IPS DF 19.7 (cell line): ENCODE results near the gene MED12L.

ENCODE experiments used
- DNase-seq: peaks from one replicate; pipeline ENCODE4 v3.0.0-alpha.2; 2013; ENCODE audit warnings: low read depth, low spot score

MED12L gene

DNA sequence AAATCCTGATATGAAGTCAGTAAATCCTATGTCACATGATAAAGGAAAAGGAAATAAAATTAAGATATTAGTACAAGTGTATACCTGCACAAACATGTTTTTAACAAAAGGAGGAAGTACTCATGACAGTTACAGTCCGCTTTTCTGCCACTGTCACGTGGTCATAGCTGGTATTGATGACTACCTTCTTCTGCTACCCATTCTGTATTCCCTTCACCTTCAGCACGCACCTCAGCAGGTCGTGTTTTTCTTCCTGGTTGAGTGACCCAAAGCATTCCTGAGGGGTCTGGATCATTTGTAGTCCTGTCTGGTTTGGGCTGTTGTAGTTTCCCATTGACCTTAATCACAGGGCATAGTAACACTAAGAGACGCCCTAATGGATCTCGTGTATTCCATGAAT, 334.3 kb downstream of the MED12L start:
- DNase-seq = no peak

DNA sequence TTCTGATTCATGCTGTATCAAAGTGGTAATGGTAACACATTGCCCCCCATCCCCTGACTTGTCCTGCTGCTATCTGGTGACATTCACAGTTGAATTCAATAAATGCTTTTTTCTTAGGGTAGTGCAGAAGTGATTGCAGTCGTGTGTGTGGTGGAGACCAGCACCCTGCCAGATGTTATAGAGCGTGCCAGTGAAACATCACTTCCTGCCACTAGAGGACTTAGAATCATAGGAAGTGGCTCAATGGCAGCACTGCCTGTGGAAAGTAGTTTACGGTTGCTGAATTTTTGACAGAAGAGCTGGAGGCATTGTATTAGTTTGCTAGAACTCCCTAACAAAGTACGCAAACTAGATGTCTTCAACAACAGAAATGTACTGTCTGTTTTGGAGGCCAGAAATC, 336.5 kb downstream of the MED12L start:
- no peak for DNase-seq

DNA sequence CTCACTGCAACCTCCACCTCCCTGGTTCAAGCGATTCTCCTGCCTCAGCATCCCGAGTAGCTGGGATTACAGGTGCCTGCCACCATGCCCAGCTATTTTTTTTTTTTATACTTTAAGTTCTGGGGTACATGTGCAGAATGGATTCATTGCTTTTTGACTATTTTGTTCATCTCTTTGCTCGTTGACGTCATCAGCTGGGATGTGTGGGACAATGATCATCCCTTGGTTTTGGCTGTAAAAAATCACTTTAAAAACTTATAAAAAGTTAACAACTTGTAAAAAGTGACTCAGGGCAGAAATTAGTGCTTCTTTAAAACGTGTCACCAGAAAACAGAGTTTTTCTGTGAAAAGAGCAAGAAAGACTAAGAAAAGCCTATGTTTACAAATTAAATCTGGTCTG, 337.6 kb downstream of the MED12L start:
- DNase-seq = no peak

DNA sequence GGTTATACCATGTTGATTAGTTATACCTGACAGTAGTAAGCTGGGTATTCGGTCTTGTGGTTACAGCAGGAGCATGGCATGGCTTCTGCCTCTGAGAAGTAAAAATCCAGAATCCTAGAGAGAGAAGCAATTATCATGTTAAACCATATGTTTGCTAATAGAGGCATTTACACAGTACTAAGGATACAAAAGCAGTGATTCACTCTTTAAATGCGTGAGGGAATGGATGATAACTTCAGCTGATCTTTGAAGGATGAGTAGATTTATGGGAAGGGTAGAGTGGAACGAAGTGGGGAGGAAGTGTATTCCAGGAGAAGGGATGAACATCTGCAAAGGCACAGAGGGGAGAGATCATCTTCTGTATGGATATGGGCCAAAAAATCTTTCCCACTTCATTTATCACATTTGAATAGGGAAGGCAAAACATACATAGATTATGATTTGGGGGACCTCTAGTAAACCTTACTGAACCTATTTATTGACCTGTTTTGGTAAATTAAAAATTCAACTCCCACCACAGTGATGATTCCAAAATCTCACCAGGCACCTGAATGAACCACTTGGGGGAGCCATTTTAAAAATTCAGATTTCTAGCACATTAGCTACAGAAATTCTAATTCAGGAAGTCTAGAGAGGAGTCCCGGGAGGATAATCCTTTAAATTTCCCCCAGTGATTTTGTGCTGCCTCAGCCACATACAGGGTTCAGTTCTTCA, 340.3 kb downstream of the MED12L start:
- DNase-seq = no peak

DNA sequence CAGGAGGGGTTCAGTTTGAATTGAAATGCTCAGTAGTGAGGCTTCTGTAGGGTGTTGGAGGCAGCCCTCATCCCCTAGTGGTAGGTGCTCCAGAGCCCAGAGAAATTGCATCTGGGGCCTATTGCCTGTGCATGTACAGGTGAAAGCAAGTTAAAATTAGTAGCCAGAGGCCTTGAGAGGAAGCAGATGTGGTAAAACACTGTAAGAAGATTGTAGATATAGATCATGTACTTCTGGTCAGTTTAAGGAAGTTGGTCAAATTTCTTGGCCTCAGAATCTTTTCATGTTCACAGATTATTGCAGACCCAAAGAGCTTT, 340.8 kb downstream of the MED12L start:
- DNase-seq = no peak

DNA sequence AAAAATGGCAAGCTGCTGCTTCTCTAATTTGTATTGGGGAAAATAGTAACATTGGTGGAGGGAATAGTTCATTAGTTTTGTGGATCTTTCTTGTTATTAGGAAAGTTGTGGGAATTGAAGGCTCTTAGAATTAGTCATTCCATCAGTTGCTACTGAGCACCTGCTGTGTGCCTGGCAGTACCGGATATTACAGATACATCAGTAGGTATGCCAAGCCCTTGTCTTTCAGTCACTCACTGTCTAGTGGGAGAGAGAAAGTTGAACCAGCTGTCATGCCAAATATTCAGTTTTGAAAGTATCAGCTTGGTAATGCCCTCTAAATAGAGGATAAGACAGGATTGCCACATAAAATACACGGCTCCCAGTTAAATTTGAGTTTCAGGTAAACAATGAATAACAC, 342.9 kb downstream of the MED12L start:
- DNase-seq = no peak

DNA sequence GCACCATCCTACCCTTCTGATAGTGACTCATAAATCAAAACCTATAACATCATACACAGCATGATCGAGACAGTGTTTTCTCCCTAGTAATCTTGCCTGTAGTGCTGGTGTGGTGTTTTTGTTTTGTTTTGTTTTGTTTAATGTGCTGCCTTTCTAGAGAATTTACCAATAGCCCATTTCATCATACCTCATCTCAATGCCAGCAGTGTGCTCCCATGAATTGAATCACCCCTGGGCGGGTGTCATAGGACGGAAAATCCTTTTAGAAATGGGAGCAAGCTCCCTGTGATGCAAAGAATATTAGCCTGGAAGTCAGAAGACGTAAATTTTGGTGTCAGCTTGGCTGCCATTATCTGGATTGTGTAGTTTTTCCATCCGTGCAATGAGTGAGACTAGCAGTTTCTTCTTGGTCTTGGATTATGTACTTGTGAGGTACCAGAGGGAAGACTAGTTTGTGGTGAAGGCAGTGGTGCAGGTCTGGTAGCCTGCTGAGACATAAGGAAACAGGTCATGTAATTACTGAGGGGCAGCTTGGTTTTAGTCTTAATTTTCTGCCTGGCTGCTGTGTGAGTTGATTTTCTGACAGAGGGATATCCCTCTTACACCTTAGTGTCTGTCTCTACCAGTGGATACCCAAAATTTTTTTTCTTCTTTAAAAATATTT, 345.5 kb downstream of the MED12L start:
- no peak for DNase-seq

DNA sequence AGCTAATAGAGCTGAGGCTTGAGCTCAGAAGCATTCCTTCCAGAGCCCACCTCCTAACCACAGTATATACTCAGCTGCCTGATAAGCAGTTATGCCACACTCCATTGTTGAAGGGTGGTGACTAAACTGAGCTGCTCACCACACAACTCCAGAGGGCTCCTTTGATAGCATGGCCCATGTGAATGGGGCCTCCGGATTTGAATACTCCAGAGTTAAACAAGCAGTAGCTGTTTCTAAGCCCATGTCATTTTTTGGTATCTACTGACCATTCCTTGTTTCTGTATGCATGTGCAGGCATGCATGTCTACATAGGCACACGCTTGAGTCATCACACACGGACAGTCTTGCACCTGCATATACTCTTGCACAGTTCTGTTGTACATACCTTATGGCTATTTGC, 346.5 kb downstream of the MED12L start:
- no peak for DNase-seq

DNA sequence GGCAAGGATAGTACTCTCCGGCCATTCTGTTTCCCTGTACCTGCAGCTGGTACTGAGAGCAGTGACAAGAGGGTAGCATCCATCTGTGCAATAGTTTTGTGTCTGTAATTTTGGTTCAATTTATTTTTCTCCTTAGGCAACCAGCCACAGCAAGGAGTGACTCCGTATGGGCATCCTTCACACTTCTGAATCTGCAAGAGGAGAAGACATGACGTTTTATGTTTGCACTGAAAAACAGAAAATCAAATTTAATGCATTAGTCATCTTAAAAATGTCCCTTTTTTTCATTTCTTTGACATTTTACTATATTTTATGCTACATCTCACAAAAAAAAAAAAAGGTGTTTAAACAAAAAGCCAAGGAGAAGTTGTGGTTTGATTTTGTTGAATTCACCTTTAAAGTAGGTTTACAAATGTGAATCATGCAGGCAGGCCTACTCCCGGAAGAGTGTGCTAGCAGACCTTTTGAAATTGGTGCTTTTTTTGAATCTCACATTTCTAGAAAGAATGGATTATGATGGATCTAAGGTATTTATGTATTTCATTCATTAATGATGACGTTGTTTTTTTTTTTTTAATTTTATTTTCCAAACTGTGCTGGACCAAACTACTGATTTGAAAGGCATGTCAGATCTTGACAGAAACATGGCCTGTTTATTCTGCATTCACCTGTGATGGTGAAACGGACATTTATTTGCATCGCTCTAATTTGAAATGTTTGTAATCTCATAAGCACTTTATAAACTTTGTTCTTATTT, 347.3 kb downstream of the MED12L start:
- DNase-seq = no peak

DNA sequence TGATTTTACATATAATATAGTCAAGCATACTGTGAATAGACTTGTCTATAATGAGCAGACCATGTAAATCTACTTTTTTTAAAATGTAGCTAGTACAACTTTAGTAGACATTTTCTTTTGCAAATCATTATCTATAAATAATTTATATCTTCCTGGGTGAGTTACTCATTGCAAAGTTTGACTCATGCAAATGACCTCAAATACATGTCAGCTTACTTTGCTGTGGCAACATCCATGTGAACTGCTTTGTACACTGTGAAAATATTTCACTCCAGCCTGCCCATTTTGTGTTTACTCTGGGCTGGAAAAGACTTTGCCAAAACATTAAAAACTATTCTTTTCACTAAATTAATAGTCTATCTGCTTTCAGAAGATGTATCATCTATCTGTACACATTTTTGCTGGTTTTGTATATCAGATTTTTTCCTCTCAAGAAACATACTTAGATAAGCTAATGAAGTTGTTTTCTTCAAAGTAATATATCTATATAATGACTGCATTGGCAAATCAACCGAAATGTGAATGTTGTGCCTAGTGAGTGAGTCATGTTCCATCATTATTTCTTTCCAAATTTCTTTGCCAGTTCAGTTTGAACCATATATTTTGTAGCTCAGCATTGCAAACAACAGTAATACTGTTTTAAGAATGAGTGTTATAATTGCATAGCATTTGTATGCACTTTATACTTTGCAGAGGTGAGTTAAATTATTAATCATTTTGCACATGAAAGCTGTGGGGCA, 348.9 kb downstream of the MED12L start:
- DNase-seq = no peak

DNA sequence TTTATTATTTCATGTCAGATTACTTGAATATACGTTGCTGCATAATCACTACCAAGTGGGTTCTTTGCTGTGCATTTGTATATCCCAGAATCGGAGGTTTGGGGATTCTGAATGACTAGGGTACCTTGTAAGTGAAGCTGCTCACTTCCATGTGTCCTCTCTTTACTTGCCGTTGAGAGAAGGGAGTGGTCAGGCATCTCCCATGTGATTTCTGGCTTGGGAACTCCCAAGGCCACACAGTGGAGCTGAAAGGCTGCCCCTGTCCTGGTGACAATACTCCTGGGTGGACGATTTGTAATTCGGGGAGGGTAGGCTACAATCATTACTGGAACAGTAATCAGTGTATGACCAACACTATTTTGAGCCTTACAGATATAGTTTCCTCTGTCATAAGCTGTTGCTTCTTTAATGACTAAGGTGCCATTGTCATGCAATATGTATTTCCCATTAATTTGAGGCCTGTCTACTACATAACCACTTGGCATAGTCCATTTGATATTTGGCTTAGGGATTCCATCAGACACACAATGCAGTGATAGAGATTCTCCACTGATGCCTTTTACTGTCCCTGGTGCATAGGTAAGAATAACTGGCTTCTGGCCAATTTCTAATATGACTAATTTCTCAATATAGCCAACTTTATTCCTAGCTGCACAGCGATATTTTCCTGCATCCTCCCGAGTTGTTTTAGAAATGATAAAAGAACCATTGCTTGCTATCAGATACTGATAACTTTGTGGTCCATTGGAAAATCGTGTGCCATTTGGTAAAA, 351.4 kb downstream of the MED12L start:
- no peak for DNase-seq

DNA sequence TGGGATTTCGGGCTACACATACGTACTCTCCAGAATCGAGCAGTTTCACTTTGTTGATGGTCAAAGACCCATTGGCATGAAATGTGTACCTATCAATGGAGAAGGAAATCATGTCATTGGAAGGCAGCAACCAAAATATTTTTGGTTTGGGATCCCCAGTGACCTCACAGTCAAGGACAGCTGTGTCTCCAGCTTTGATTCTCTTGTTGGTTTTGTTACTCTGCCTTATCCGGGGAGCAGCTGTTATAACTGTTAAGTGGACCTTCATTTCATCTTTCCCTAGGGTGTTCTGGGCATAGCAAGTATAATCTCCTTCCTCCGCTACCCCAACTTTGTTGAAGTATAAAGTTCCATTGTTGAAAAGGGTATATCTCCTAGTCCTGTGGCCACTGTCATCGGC, 352.4 kb downstream of the MED12L start:
- DNase-seq = no peak

DNA sequence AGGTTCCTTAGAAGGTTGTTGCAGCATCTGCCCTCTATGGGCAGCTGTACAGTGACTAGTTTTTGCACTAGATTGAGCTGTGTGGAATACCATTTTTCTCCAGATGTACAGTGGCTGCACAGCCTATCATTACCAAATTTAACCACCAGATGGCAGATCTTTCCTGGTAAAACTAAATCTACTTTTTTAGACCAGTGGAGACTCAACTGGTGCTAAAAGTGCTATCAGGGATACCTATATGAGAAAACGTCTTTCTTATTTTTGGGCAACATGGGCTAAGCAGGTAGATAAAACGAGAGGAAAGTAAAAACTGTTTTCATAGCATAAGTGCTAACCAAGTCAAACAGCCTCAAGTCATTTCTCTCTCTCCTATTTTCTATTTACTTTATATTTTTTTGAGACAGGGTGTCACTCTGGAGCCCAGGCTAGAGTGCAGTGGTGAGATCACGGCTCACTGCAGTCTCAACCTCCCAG, 354.2 kb downstream of the MED12L start:
- no peak for DNase-seq

DNA sequence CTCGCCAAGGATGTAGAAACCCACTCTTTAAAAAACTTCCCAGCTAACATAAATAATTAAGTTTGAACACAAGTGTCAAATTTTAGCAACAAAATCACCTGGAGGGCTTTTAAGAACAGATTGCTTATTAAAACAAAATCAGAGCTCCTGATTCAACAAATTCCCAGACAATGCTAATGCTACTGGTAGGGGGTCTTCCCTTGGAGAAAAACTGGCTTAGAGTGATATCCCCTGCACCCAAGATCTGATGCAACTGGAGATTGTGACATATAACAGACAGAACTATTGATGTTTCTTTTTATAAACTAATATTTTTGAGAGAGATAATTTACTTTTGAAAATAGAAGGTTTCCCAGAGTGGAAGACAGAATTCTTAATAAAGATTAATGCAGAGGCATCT, 355.5 kb downstream of the MED12L start:
- no peak for DNase-seq

DNA sequence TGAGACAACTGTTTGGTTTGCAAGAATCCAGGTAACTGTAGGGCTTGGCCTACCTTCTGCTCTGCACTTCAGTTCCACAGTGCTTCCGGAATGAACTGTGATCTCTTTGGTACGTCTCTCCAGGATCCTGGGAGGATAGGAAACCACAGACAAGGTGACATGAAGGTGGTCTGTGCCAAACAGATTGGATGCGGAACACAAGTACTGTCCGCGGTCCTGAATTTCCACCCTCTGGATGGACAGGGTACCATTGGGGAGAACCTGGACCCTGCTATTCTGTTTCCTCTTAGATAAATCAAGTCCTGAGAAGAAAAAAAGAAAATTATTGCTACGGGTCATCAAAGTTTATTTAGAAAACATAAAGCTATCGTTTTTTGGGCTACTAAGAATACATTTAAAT, 358.1 kb downstream of the MED12L start:
- DNase-seq = no peak

DNA sequence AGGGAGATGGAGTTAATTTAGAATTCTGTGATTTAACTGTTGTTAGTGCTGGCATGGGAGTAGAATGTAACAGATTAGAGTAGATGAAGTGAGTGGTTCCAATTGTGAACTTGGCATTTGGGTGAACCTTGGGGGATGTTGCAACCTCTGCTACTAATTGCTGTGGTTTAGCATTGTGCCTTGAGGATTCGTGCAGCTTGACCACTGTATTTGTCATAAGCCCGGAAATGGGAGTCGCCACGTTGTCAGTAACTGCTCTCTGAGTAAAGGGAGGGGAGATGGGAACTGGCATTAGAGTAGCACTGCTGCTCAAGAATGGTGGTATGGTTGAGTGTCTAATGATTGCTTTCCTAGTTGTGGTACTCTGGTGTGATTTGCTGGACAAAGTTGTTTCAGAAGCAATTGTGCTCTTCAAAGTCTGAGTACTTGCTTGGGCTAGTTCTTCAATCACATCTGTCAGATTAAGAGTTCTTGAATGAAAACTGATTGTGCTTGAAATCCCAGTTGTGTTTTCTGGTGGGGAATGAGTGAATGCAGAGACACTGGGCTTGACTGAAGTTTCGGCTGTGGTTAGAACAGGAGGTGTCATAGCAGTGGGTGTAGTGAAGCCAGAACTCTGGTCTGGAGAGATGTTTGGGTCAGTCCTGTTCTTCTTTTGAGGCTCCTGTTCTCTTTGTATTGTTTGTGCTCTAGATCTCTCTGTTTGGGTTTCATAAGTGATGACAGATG, 360.0 kb downstream of the MED12L start:
- DNase-seq = no peak

DNA sequence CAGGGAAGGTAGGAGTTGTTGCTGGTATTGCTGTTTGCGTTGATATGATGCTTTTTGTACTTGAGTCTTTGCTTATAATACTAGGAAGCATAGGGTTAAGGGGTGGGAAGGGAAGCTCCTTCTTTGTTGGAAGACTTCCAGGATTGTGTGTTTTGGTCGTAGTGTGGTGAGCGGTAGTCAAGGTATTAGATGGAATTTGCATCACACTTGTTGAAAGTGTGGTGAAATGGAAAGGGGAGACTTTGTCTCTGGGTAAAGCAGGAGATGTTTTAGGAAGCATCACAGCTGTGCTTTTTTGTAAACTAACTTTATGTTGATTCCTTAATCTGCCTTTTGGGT, 360.5 kb downstream of the MED12L start:
- no peak for DNase-seq

DNA sequence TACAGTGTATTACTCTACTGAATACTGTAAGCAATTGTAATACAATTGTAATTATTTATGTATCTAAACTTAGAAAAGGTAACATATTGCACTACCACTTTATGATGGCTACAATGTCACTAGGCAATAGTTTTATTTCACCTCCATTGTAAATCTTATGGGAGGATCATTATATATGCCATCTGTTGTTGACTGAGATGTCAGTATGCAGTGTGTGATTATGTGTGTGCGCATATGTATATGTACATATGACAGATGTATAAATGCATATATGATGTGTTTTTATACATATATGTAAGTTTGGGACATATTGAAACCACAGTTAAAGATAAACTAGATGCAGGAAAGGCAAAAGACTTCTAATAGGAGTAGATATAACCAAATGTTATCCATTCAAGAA, 366.9 kb downstream of the MED12L start:
- DNase-seq = no peak

DNA sequence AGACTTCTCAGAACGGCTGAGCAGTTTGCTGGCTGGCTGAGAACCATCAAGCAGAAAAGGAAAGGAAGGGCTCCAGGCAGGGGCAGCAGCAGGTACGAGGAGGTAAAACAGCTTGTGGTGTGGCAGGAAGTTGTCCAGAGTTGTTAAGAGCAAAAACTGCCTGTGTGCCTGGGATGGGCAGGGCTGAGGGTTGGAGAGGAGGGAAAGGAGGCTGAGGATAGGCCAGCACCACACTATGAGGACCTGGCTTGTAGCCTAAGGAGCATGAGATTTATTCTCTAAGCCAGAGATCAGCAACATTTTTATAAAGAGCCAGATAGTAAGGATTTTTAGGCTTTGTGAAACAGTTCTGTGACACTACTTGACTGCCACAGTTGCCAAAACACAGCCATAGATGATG, 367.4 kb downstream of the MED12L start:
- no peak for DNase-seq

DNA sequence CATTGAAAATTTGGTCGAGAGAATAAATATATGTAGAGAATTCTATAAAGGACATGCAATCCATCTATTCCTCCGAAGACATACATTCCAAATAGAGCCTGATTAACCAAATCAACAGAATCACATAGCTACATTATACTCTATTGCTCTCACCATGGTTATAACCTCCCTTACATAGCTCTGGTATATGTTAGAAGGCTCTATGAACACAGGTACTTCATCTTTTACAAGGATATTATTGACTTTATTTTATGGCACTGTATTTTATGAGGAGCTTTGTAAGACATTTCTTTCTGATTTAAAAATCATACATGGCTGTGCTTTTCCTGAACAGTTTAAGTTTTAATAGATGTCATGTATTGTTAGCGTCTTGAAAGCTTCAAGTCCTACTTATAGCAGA, 370.6 kb downstream of the MED12L start:
- DNase-seq = no peak

DNA sequence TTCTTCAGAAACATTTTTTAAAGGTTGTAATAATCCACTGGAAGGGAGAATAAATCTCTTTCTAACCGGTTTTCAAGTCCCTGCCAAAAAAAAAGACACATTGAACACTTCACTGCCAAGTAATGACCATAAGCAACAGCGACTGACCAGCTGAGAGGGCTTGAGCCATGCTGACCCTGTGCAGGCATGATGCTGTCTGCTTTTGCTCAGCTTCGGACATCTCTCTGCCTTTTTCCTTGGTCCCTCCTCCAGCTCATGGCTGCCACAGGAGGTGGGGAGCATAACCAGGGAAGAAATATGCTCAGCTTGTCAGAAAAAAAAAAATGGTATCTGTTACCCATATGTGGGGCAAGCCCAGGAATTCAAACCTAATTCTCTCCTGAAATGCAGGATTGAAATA, 373.9 kb downstream of the MED12L start:
- no peak for DNase-seq
